IPS-NIHi7 (cell line): ENCODE data around the gene TMEFF1.

Experiments used
- DNase-seq: peaks from one replicate; pipeline ENCODE4 v3.0.0; 2012; ENCODE audit warnings: mixed read lengths; ENCODE audit errors: extremely low spot score

The TMEFF1 gene

GRCh38 chr9:100447041-100447440, 25.9 kb upstream of the TMEFF1 start:
- no peak for DNase-seq

GRCh38 chr9:100448266-100448665, 24.7 kb upstream of the TMEFF1 start:
- no peak for DNase-seq

- no peak for DNase-seq
These were observed 23.5 kb upstream of the TMEFF1 start for GRCh38 chr9:100449420-100449819.

GRCh38 chr9:100452894-100453293, 20.1 kb upstream of the TMEFF1 start:
- no peak for DNase-seq

GRCh38 chr9:100455470-100455869, 17.5 kb upstream of the TMEFF1 start:
- no peak for DNase-seq

GRCh38 chr9:100457517-100457916, 15.4 kb upstream of the TMEFF1 start:
- DNase-seq = no peak

- DNase-seq = no peak
These were observed 13.0 kb upstream of the TMEFF1 start for GRCh38 chr9:100459963-100460362.

- DNase-seq = no peak
These were observed 7.7 kb upstream of the TMEFF1 start for GRCh38 chr9:100465274-100465673.

GRCh38 chr9:100465761-100466160, 7.2 kb upstream of the TMEFF1 start:
- DNase-seq = no peak

- DNase-seq = no peak
These were observed 6.6 kb upstream of the TMEFF1 start for GRCh38 chr9:100466171-100466828.

- DNase-seq = no peak
These were observed 6.1 kb upstream of the TMEFF1 start for GRCh38 chr9:100466829-100467221.

- DNase-seq = no peak
These were observed 4.9 kb upstream of the TMEFF1 start for GRCh38 chr9:100468041-100468440.

GRCh38 chr9:100472268-100472667, 681 bp upstream of the TMEFF1 start:
- DNase-seq = no peak

- DNase-seq = peak; percentile 52
These were observed 530 bp downstream of the TMEFF1 start for GRCh38 chr9:100473276-100474081.

- DNase-seq = peak; percentile 37
These were observed 1.4 kb downstream of the TMEFF1 start for GRCh38 chr9:100474082-100474923.

- no peak for DNase-seq
These were observed 2.0 kb downstream of the TMEFF1 start for GRCh38 chr9:100474924-100475276.

GRCh38 chr9:100477241-100477640, 4.3 kb downstream of the TMEFF1 start:
- DNase-seq = no peak

- DNase-seq = no peak
These were observed 5.2 kb downstream of the TMEFF1 start for GRCh38 chr9:100478192-100478591.

GRCh38 chr9:100479820-100480219, 6.9 kb downstream of the TMEFF1 start:
- DNase-seq = no peak

GRCh38 chr9:100485196-100485595, 12.2 kb downstream of the TMEFF1 start:
- no peak for DNase-seq

- no peak for DNase-seq
These were observed 13.7 kb downstream of the TMEFF1 start for GRCh38 chr9:100486479-100487176.

- no peak for DNase-seq
These were observed 15.2 kb downstream of the TMEFF1 start for GRCh38 chr9:100488177-100488576.
